Hepatocyte (in vitro differentiated cells): ENCODE data around the gene ZNF326.

Experiments used
- EZH2 ChIP-seq: fragments of 200-600 bp; sonication (generic); IDR thresholded peaks from 2 replicates; pipeline ENCODE4 v1.6.1; 2016; ENCODE audit warnings: antibody characterized with exemption, mild to moderate bottlenecking, borderline replicate concordance
- EZH2phosphoT487 ChIP-seq: fragments of 200-600 bp; sonication (generic); IDR thresholded peaks from one replicate; pipeline ENCODE4 v1.6.1; 2018; ENCODE audit warnings: antibody characterized with exemption, mild to moderate bottlenecking, low read depth, moderate library complexity; ENCODE audit not compliant: unreplicated experiment, severe bottlenecking
- TF ChIP-seq, protein P1 (sequence below): fragments of 200-600 bp; sonication (generic); IDR thresholded peaks from 2 replicates; pipeline ENCODE4 v1.5.1; 2016; ENCODE audit warnings: antibody characterized with exemption, mild to moderate bottlenecking; ENCODE audit not compliant: poor library complexity

DNA sequence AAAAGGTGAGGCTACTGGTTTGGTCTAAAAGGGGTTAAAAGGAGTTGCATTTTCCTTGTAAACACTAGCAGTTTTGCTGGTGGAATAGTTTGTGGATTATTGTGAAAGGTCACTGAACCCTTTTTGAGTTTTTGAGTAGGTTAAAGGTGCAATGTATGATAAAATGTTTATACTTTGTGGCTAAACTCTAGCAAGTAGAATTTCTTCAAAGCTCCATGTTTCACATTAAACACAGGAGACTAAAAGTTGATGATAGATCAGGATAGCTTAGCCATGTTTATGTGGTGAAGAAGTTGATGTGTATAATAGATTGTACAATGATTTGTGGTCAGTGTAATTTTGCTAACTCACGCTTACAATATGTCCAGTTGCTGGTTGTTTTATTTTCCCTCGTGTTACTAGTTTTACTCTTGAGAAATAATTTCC, 13.1 kb downstream of the ZNF326 start:
- TF ChIP-seq, protein P1, sequence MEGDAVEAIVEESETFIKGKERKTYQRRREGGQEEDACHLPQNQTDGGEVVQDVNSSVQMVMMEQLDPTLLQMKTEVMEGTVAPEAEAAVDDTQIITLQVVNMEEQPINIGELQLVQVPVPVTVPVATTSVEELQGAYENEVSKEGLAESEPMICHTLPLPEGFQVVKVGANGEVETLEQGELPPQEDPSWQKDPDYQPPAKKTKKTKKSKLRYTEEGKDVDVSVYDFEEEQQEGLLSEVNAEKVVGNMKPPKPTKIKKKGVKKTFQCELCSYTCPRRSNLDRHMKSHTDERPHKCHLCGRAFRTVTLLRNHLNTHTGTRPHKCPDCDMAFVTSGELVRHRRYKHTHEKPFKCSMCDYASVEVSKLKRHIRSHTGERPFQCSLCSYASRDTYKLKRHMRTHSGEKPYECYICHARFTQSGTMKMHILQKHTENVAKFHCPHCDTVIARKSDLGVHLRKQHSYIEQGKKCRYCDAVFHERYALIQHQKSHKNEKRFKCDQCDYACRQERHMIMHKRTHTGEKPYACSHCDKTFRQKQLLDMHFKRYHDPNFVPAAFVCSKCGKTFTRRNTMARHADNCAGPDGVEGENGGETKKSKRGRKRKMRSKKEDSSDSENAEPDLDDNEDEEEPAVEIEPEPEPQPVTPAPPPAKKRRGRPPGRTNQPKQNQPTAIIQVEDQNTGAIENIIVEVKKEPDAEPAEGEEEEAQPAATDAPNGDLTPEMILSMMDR = no peak
- TF ChIP-seq EZH2 (no peak), EZH2phosphoT487 (no peak)
